Neural progenitor cell (in vitro differentiated cells): ENCODE results near the gene R3HCC1L.

ENCODE experiments used
- CTCF ChIP-seq: fragments of 200-600 bp; sonication (generic); IDR thresholded peaks from 2 replicates; pipeline ENCODE4 v1.5.1; 2017; ENCODE audit warnings: antibody characterized with exemption, mild to moderate bottlenecking
- EZH2 ChIP-seq: fragments of 200-600 bp; sonication (generic); IDR thresholded peaks from 2 replicates; pipeline ENCODE4 v1.6.1; 2017; ENCODE audit warnings: antibody characterized with exemption, mild to moderate bottlenecking, moderate library complexity
- EZH2phosphoT487 ChIP-seq: fragments of 200-600 bp; sonication (generic); IDR thresholded peaks from 2 replicates; pipeline ENCODE4 v1.6.1; 2017; ENCODE audit warnings: antibody characterized with exemption

- TF ChIP-seq CTCF = no peak
- no peak for TF ChIP-seq EZH2
- TF ChIP-seq EZH2phosphoT487 = no peak
These were observed 120.9 kb downstream of the R3HCC1L start for GRCh38 chr10:98255146-98255877.
